ENCODE data around the gene ZBED4. TPM values are rescaled to one million over a fixed set of nuclear protein-coding genes. Genes with fewer than 3 reads are reported as not detected.

Gene ZBED4
- total RNA-seq, 1 donor: 13.4 TPM

- DNase-seq (ENCODE audit: low read depth): peak; percentile 27
- TF ChIP-seq, protein P1, sequence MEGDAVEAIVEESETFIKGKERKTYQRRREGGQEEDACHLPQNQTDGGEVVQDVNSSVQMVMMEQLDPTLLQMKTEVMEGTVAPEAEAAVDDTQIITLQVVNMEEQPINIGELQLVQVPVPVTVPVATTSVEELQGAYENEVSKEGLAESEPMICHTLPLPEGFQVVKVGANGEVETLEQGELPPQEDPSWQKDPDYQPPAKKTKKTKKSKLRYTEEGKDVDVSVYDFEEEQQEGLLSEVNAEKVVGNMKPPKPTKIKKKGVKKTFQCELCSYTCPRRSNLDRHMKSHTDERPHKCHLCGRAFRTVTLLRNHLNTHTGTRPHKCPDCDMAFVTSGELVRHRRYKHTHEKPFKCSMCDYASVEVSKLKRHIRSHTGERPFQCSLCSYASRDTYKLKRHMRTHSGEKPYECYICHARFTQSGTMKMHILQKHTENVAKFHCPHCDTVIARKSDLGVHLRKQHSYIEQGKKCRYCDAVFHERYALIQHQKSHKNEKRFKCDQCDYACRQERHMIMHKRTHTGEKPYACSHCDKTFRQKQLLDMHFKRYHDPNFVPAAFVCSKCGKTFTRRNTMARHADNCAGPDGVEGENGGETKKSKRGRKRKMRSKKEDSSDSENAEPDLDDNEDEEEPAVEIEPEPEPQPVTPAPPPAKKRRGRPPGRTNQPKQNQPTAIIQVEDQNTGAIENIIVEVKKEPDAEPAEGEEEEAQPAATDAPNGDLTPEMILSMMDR (IDR thresholded peaks at IDR 0.05; ENCODE audit: insufficient read depth, low read depth, low read length): no peak
- peak overlapping the region; percentile 78 for H3K4me3 ChIP-seq (ENCODE audit: low read depth, low read length)
Measured at GRCh38 chr22:49827271-49827852, 26.3 kb upstream of the ZBED4 start.

- TF ChIP-seq, protein P1 (IDR thresholded peaks at IDR 0.05; ENCODE audit: insufficient read depth, low read depth, low read length): no peak
- peak; percentile 60 for DNase-seq (ENCODE audit: low read depth)
- H3K4me3 ChIP-seq (ENCODE audit: low read depth, low read length): peak within 1 kb of the TSS; percentile 78
Measured at GRCh38 chr22:49827853-49828598, 25.6 kb upstream of the ZBED4 start, which contains the start of gene BRD1. Gene BRD1, minus strand, starts transcription at chr22:49827873. Its CDS starts 3,556 bp downstream, at chr22:49824317.

- TF ChIP-seq, protein P1 (IDR thresholded peaks at IDR 0.05; ENCODE audit: insufficient read depth, low read depth, low read length): no peak
- DNase-seq (ENCODE audit: low read depth): no peak
- no peak overlapping the region for H3K4me3 ChIP-seq (ENCODE audit: low read depth, low read length)
Measured at GRCh38 chr22:49828599-49828965, 25.1 kb upstream of the ZBED4 start.

DNA sequence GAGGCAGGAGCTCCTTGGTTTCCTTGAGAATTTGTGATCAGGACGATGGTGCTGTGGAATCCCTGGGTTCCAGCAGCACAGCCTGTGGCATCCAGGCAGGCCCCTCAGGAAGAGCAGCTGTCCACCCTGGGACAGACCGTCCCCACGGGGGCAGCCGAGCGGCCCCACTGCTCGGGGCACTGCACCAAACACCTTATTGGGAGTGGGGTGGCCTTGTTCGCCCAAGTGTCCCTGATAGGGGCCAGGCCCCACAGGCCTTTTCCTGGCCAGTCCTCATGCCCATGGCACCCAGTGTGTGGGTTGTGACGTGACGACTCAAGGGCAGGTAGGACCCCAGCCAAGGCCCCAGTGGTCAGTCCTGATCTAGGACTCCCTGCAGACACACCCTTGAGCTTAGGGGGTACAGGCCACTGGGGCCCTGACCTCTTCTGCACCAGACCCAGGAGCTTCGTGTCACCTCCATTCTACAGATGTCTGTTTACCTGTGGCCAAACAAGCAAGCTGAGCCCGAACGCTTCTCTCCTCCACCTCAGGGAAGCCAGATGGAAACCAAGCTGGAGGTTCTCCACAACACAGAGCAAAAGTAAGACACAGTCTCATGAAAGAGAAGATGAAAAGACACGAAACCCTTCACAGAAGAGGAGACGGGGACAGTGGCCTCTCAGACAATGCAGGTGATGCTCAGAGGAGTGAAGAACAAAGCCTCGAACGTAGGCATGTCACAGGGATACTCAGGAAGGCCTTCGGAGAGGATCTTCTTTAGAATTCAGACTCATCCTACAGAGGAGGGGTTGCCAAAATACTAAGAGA, 24.4 kb upstream of the ZBED4 start:
- TF ChIP-seq, protein P1 (IDR thresholded peaks at IDR 0.05; ENCODE audit: insufficient read depth, low read depth, low read length): no peak
- no peak overlapping the region for H3K4me3 ChIP-seq (ENCODE audit: low read depth, low read length)
- DNase-seq (ENCODE audit: low read depth): no peak

GRCh38 chr22:49833340-49834007, 20.2 kb upstream of the ZBED4 start:
- no peak for DNase-seq (ENCODE audit: low read depth)
- H3K4me3 ChIP-seq (ENCODE audit: low read depth, low read length): no peak overlapping the region
- TF ChIP-seq, protein P1 (IDR thresholded peaks at IDR 0.05; ENCODE audit: insufficient read depth, low read depth, low read length): no peak

Data from fibroblast of villous mesenchyme (primary cell).